C4-2B (cell line): ENCODE data around the gene RAB3A.

Source experiments
- ZFX ChIP-seq: fragments of 450-650 bp; IDR thresholded peaks from 2 replicates; pipeline ENCODE4 v1.6.1; 2017
- TF ChIP-seq, protein P1 (sequence below): fragments of 450-650 bp; conservative IDR thresholded peaks from 2 replicates; pipeline ENCODE4 v1.5.1; 2017; ENCODE audit warnings: mild to moderate bottlenecking

DNA sequence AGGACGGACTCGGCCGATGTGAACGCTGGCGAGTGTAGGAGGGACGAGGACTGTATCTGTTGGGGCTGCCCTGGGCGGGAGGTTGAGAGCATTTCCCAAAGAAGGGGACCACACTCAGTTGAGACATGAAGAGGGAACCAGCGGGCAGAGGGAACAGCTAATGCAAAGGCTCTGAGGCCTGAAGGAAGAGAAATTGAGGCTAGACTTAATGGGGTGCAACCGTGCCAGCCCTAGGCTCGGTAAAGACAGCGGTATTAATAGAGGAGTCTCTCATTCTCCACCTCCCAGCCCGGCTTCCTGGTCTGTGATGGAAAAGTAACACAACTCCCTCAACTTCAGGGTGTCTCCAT, 9.7 kb downstream of the RAB3A start:
- TF ChIP-seq, protein P1, sequence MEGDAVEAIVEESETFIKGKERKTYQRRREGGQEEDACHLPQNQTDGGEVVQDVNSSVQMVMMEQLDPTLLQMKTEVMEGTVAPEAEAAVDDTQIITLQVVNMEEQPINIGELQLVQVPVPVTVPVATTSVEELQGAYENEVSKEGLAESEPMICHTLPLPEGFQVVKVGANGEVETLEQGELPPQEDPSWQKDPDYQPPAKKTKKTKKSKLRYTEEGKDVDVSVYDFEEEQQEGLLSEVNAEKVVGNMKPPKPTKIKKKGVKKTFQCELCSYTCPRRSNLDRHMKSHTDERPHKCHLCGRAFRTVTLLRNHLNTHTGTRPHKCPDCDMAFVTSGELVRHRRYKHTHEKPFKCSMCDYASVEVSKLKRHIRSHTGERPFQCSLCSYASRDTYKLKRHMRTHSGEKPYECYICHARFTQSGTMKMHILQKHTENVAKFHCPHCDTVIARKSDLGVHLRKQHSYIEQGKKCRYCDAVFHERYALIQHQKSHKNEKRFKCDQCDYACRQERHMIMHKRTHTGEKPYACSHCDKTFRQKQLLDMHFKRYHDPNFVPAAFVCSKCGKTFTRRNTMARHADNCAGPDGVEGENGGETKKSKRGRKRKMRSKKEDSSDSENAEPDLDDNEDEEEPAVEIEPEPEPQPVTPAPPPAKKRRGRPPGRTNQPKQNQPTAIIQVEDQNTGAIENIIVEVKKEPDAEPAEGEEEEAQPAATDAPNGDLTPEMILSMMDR = no peak
- TF ChIP-seq ZFX = no peak
